HG02678 (cell line): ENCODE data around the gene UBASH3A.

ENCODE experiments used
- ATAC-seq: cut with Tn5 transposase; IDR thresholded peaks from one replicate; pipeline ENCODE4 v1.9.1; 2021; ENCODE audit warnings: mild to moderate bottlenecking, moderate library complexity; ENCODE audit not compliant: unreplicated experiment

The UBASH3A gene

GRCh38 chr21:42480736-42481135, 77.0 kb downstream of the UBASH3A start:
- no peak for ATAC-seq

- no peak for ATAC-seq
These were observed 77.5 kb downstream of the UBASH3A start for GRCh38 chr21:42481169-42481568.

GRCh38 chr21:42484966-42485365, 81.3 kb downstream of the UBASH3A start:
- ATAC-seq: no peak

- no peak for ATAC-seq
These were observed 82.4 kb downstream of the UBASH3A start for GRCh38 chr21:42486072-42486471.

DNA sequence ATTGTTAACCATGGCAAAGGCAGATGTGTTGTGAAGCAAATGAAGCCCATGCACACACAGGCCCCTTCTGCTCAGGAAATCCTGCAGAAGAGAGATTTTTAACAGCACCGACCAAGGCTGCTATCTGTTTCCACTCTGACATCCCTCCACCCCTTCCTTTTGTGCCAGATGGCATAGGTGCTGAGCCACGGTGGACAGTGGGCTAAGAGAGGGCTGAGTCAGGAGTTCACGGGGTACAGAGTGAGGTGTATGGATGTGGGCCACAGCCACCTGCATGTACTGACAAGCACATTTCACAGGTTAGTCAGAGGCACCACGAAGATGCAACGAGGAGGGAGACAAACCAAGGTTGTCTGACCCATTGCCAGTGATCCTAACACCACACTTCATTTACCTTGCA, 82.8 kb downstream of the UBASH3A start:
- no peak for ATAC-seq

DNA sequence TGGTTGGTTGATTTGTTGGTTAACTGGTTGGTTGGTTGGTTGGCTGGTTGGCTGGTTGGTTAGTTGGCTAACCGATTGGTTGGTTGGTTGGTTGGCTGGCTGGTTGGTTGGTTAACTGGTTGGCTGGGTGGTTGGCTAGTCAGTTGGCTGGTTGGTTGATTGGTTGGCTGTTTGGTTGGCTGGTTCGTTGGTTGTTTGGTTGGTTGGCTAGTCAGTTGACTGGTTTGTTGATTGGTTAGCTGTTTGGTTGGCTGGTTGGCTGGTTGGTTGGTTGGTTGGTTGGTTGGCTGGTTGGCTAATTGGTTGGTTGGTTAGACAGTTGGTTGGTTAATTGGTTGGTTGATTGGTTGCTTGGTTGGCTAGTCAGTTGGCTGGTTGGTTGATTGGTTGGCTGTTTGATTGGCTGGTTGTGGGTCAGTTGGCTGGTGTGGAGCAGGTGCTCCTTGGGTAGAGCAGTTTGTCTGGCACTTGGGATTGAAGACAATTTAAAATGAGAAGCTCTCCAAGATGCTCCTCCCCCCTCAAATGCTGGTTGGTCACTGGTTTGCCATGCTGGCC, 85.4 kb downstream of the UBASH3A start:
- ATAC-seq: no peak

- no peak for ATAC-seq
These were observed 86.3 kb downstream of the UBASH3A start for GRCh38 chr21:42489991-42490390.

GRCh38 chr21:42490720-42491119, 87.0 kb downstream of the UBASH3A start:
- ATAC-seq: no peak

- ATAC-seq: no peak
These were observed 87.6 kb downstream of the UBASH3A start for GRCh38 chr21:42491328-42491727.

GRCh38 chr21:42492201-42492600, 88.5 kb downstream of the UBASH3A start:
- no peak for ATAC-seq

- ATAC-seq: no peak
These were observed 89.7 kb downstream of the UBASH3A start for GRCh38 chr21:42493109-42494060.

DNA sequence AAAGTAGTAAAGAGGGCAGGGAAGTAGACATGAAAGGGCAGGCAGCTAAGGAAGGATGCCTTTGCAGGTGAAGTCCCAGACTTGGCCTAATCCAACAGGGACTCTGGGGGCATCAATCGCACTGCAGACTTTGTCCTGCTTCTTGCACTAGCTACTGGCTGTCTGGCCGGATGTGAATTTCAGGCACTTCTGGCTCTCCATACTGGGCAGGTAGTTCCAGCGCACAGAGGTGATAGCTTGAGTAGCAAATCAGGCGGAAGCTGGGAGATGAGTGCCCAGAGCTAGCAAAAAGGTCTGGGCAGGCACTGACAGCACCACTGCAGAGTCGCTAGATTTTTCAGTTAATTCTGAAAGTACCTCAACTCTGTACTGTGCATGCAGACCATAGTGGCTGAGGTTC, 91.3 kb downstream of the UBASH3A start:
- ATAC-seq: no peak

DNA sequence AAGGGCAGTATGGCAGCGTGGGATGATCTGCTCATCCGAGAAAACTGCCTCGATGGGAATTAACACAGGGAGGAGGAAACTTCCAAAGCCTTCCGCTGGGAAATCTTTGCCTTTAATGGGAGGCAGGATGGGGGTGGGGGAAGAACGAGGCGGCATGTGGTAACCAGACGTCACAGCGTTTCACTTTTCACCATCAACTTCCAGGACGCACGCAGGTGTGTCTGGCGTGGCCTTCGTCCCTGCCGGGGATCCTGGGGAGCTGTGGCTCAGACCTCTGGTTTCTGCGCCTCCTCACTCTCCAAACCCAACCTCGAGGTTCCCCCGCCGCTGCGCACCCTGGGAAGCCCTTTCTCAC, 92.0 kb downstream of the UBASH3A start:
- ATAC-seq: peak; percentile 13

DNA sequence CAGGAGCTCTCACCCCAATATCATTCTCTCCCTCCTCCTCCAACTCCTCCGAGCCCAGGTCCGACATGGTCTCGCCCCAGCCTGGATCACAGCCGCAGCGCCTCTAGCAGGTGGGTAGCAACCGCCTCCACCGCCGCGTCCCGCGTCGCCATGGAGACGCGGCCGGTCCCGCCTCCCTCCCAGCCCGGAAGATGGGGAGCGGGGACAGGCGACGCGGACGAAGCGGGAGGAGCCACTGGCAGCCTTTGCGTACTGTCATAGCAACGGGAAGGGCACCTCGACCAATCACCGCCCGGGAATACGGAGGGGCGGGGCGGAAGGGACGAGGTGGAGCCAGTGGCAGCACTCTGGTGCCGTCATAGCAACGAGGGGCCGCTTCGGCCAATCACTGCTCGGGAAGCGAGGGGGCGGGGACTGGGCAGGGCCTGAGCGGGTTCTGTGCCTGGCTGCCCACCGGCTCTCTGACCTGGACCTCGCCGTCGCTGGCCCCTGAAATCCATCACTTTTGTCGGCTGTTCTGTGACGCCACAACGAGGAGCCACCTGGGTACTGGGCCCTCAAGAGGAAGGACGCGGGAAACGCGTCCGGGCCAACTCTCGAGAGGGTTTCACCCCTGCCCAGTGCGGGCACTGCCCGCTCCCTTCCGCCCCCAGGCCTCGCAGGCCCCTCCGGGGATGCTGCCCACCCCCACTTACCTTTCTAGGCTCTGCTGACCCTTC, 92.6 kb downstream of the UBASH3A start, which contains the start of gene RSPH1:
RSPH1 (minus strand) TSS at position 105 of the 719 bp plus-strand sequence; CDS start at position 67, 38 bp downstream.
- peak; percentile 99 for ATAC-seq

GRCh38 chr21:42496839-42497202, 93.1 kb downstream of the UBASH3A start:
- ATAC-seq: no peak
